NCI-H1417 (cell line): ENCODE data around the gene CD86.
"Not testable (repeated sequence)": the region's sequence is repeated elsewhere in the genome, so short reads cannot be mapped to it uniquely, and the experiment has no call there.

Experiments
- DNase-seq, 3 experiments: peaks; one replicate each; lab custom pipeline; 2025; lab: John Stamatoyannopoulos, UW

The CD86 gene

DNA sequence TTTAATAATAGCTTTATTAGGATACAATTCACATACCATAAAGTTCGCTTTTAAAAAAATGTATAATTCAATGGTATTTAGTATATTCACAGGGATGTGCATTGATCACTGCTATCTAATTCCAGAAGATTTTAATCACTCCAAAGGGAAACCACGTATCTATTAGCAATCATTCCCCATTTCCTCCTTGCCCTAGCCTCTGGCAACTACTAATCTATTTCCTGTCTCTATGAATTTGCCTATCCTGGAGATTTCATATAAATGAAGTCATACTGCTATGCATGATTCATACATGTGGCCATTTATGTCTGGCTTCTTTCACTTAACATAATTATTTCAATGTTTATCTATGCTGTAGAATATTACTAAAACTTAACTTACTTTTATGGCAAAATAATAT lies 96.3 kb downstream of the CD86 start:
- DNase-seq = no peak

DNA sequence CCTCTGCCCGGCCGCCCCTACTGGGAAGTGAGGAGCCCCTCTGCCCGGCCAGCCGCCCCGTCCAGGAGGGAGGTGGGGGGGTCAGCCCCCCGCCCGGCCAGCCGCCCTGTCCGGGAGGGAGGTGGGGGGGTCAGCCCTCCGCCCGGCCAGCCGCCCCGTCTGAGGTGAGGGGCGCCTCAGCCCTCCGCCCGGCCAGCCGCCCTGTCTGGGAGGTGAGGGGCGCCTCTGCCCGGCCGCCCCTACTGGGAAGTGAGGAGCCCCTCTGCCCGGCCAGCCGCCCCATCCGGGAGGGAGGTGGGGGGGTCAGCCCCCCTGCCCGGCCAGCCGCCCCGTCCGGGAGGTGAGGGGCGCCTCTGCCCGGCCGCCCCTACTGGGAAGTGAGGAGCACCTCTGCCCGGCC lies 109.8 kb downstream of the CD86 start:
- not testable (repeated sequence) for DNase-seq

DNA sequence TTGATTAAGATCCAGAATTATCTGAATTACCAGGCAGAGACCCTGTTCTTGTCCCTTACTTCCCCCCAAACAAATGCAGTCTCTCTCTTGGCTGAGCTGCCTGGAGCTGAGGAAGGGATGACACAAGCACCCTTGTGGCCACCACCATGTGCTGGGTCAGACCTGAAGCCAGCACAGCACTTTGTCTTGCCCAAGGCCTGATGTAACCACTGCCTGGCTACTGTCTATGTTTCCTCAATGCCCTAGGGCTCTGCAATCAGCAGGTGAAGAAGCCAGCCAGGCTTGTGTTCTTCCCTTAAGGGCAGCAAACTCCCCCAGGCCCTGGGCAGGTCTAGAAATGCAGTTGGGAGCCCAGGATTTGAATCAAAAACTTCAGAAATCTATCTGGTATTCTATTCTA lies 112.5 kb downstream of the CD86 start:
- no peak for DNase-seq

DNA sequence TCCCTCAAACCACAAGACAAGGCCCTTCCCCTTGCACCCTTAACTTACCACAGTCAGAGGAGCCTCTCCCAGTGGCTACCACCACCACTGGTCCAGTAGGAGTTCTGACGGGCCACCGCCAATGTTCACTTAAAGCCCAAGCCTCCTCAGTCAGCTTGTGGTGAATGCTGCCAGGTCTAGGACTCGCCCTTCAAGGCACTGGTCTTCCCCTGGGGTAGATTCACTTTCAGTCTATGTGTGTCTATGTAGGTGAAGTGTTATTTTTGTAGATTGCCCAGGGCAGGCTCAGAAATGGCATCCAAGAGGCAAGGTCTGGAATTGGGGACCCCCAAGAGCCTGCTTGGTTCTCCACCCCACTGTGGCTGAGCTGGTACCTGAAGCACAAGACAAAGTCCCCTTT lies 112.9 kb downstream of the CD86 start:
- DNase-seq = no peak

DNA sequence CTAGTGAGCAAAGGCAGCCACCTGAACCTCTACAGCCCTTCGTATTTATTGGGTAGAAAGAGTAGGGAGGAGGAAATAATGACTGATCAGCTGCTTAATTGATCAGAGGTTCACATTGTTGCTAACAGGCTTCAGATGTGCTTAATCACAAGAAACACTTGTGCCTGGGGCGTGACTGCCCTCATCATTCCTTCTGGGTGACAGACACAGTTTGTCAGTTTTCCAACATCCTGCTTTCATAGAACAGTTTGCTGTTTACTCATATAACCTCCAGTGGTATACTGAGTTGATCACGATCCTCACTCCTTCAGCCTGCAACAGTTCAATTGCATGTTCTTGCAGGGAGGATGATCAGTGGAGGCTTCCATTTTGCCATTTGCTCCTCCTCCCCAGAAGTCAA lies 114.7 kb downstream of the CD86 start:
- DNase-seq = no peak
